HCT116 (cell line): ENCODE results near the gene ANTXRL. TPM values are rescaled to one million over a fixed set of nuclear protein-coding genes. Genes with fewer than 3 reads are reported as not detected.

Source experiments
- ATAC-seq: fragments of 200-7000 bp; cut with Tn5 transposase; 2 replicates; pipeline ENCODE4 v1.9.1; 2020; ENCODE audit warnings: mild to moderate bottlenecking, moderate library complexity
- BruUV-seq: library from RNA; stranded (reverse); fragments of 400-500 nt; replicated peaks from 2 replicates; lab custom pipeline; 2021; lab: Mats Ljungman, UMichigan
- CTCF ChIA-PET: fragments of 300-600 bp; sonication (Branson Sonifier 250); formaldehyde crosslinking; loops from one replicate; lab custom pipeline; 2021; ENCODE audit warnings: antibody characterized with exemption; lab: Charles Lee
- POLR2A ChIA-PET: fragments of 300-600, 350-600 bp; sonication (Branson Sonifier 250); formaldehyde crosslinking; loops from one replicate; lab custom pipeline; 2021; ENCODE audit warnings: antibody characterized with exemption; lab: Charles Lee
- RAD21 ChIA-PET, 2 experiments: fragments of 300-600 bp; sonication (Branson Sonifier 250); formaldehyde crosslinking; loops; one replicate each; lab custom pipeline; 2023; ENCODE audit warnings: low total read pairs in 2 of 2; ENCODE audit not compliant: uncharacterized antibody in 2 of 2, unreplicated experiment in 2 of 2, low non-redundant PET in 1 of 2; lab: Charles Lee
- DNase-seq: peaks from one replicate; pipeline ENCODE4 v3.0.0-alpha.2; 2010; ENCODE audit warnings: low read depth, low spot score
- H2AFZ ChIP-seq: fragments of 200-600 bp; shearing (Covaris generic), sonication (generic); 2 replicates; pipeline ENCODE4 v1.6.1; 2017; ENCODE audit warnings: low read depth, mixed run types, mixed read lengths, antibody characterized with exemption, low read length; ENCODE audit not compliant: poor library complexity, severe bottlenecking
- H3K27ac ChIP-seq: 2 replicates; pipeline ENCODE4 v1.5.1; 2012; ENCODE audit warnings: low read depth, low read length
- H3K27me3 ChIP-seq: fragments of 200-600 bp; sonication (generic); 2 replicates; pipeline ENCODE4 v1.6.1; 2016; ENCODE audit warnings: mixed run types, low read length, mixed read lengths; ENCODE audit not compliant: insufficient read depth
- H3K36me3 ChIP-seq, 2 experiments: fragments of 200-500 bp in 1 of 2; fragments of 200-600 bp in 1 of 2; sonication (Bioruptor generic) in 1 of 2; sonication (generic) in 1 of 2; 2 replicates each; pipeline versions ENCODE4 v1.5.1 to v1.6.1; 2014 to 2016; ENCODE audit warnings: low read length in 2 of 2, inconsistent platforms in 1 of 2, mixed read lengths in 1 of 2, mixed run types in 1 of 2; ENCODE audit not compliant: insufficient read depth in 2 of 2, control insufficient read depth in 1 of 2
- H3K4me1 ChIP-seq, 2 experiments: fragments of 200-600 bp in 1 of 2; sonication (generic) in 1 of 2; 2 replicates each; pipeline versions ENCODE4 v1.5.1 to v1.6.1; 2012 to 2017; ENCODE audit warnings: low read length in 2 of 2, inconsistent platforms in 1 of 2, mild to moderate bottlenecking in 1 of 2, mixed read lengths in 1 of 2, mixed run types in 1 of 2, moderate library complexity in 1 of 2; ENCODE audit not compliant: insufficient read depth in 2 of 2, control insufficient read depth in 1 of 2
- H3K4me2 ChIP-seq: fragments of 200-600 bp; sonication (generic); 2 replicates; pipeline ENCODE4 v1.6.1; 2017; ENCODE audit warnings: mixed run types, low read length, mixed read lengths
- H3K4me3 ChIP-seq, 2 experiments: fragments of 200-600 bp in 1 of 2; sonication (generic) in 1 of 2; replicated peaks in 1 of 2; 2 replicates each; pipeline ENCODE4 v1.5.1; 2011 to 2016; ENCODE audit warnings: low read length in 2 of 2, control low read depth in 1 of 2, low read depth in 1 of 2, mild to moderate bottlenecking in 1 of 2, mixed read lengths in 1 of 2, mixed run types in 1 of 2
- H3K79me2 ChIP-seq: fragments of 200-600 bp; sonication (generic); 2 replicates; pipeline ENCODE4 v1.6.1; 2017; ENCODE audit warnings: mild to moderate bottlenecking, mixed run types, low read length, moderate library complexity, mixed read lengths; ENCODE audit not compliant: insufficient read depth
- H3K9ac ChIP-seq: fragments of 200-600 bp; sonication (generic); 2 replicates; pipeline ENCODE4 v1.6.1; 2016; ENCODE audit warnings: low read length, mixed read lengths
- H3K9me2 ChIP-seq: fragments of 200-600 bp; sonication (generic), shearing (Covaris generic); 2 replicates; pipeline ENCODE4 v1.6.1; 2017; ENCODE audit warnings: mixed run types, mild to moderate bottlenecking, moderate library complexity; ENCODE audit not compliant: insufficient read depth
- H3K9me3 ChIP-seq, 2 experiments: fragments of 200-500 bp in 1 of 2; fragments of 200-600 bp in 1 of 2; sonication (Bioruptor generic) in 1 of 2; sonication (generic) in 1 of 2; 2 replicates each; pipeline ENCODE4 v1.6.1; 2014 to 2017; ENCODE audit warnings: low read length in 2 of 2, mixed read lengths in 2 of 2, inconsistent platforms in 1 of 2, low read depth in 1 of 2, mild to moderate bottlenecking in 1 of 2, mixed run types in 1 of 2, moderate library complexity in 1 of 2; ENCODE audit not compliant: control insufficient read depth in 1 of 2, insufficient read depth in 1 of 2
- H4K20me1 ChIP-seq: fragments of 200-600 bp; sonication (generic), shearing (Covaris generic); 2 replicates; pipeline ENCODE4 v1.6.1; 2017; ENCODE audit warnings: mixed run types, mild to moderate bottlenecking, moderate library complexity; ENCODE audit not compliant: insufficient read depth
- CBX3 ChIP-seq: IDR thresholded peaks from 2 replicates; pipeline ENCODE4 v1.6.1; 2012; ENCODE audit warnings: low read depth
- CEBPB ChIP-seq: IDR thresholded peaks from 2 replicates; pipeline ENCODE4 v1.6.1; 2012; ENCODE audit warnings: low read depth
- EGR1 ChIP-seq: IDR thresholded peaks from 2 replicates; pipeline ENCODE4 v1.6.1; 2012; ENCODE audit warnings: low read depth
- EZH2 ChIP-seq: fragments of 200-600 bp; sonication (generic); IDR thresholded peaks from 2 replicates; pipeline ENCODE4 v1.6.1; 2017; ENCODE audit warnings: antibody characterized with exemption, mixed run types
- EZH2phosphoT487 ChIP-seq: fragments of 200-600 bp; IDR thresholded peaks from 2 replicates; pipeline ENCODE4 v1.6.1; 2018; ENCODE audit warnings: antibody characterized with exemption, borderline replicate concordance
- FOSL1 ChIP-seq: IDR thresholded peaks from 2 replicates; pipeline ENCODE4 v1.6.1; 2012; ENCODE audit warnings: low read depth
- JUND ChIP-seq: IDR thresholded peaks from 2 replicates; pipeline ENCODE4 v1.6.1; 2012
- POLR2A ChIP-seq: IDR thresholded peaks from 2 replicates; pipeline ENCODE4 v1.7.0; 2011; ENCODE audit warnings: borderline replicate concordance; ENCODE audit not compliant: insufficient read depth, insufficient read length; ENCODE audit errors: extremely low read depth
- POLR2AphosphoS5 ChIP-seq: IDR thresholded peaks from 2 replicates; pipeline ENCODE4 v1.6.1; 2011; ENCODE audit warnings: mild to moderate bottlenecking, low read depth, low read length, moderate library complexity
- RAD21 ChIP-seq: IDR thresholded peaks from 2 replicates; pipeline ENCODE4 v1.6.1; 2012; ENCODE audit warnings: low read depth, mild to moderate bottlenecking
- SIN3A ChIP-seq: IDR thresholded peaks from 2 replicates; pipeline ENCODE4 v1.6.1; 2012; ENCODE audit warnings: low read depth
- SP1 ChIP-seq: IDR thresholded peaks from 2 replicates; pipeline ENCODE4 v1.6.1; 2012; ENCODE audit warnings: low read depth
- TCF7L2 ChIP-seq: IDR thresholded peaks from 2 replicates; pipeline ENCODE4 v1.7.0; 2011; ENCODE audit warnings: borderline replicate concordance, inconsistent platforms; ENCODE audit not compliant: insufficient read depth, insufficient read length; ENCODE audit errors: extremely low read depth
- YY1 ChIP-seq: IDR thresholded peaks from 2 replicates; pipeline ENCODE4 v1.6.1; 2011; ENCODE audit warnings: low read length, low read depth, moderate library complexity, mild to moderate bottlenecking; ENCODE audit not compliant: insufficient replicate concordance; ENCODE audit errors: extremely low read depth
- ZFX ChIP-seq: fragments of 450-650 bp; IDR thresholded peaks from 2 replicates; pipeline ENCODE4 v1.6.1; 2017
- ZNF274 ChIP-seq: fragments of 200-500 bp; sonication (Bioruptor generic); IDR thresholded peaks from 2 replicates; pipeline ENCODE4 v1.6.1; 2014; ENCODE audit warnings: mild to moderate bottlenecking, low read depth, low read length, inconsistent platforms
- intact Hi-C: fragments of 100-400 bp; cut with micrococcal nuclease; formaldehyde crosslinking; loops from 2 replicates; pipeline ENCODE4 v1.10.0; 2022
- total RNA-seq: library from RNA; stranded (reverse); gene quantifications from one replicate; pipeline ENCODE4 v1.2.1, GENCODE V29; 2021; ENCODE audit not compliant: unreplicated experiment
- TF ChIP-seq, protein P1 (sequence below): IDR thresholded peaks from 2 replicates; pipeline ENCODE4 v1.6.1; 2012; ENCODE audit warnings: low read depth
- TF ChIP-seq, protein P2 (sequence below): IDR thresholded peaks from 2 replicates; pipeline ENCODE4 v1.6.1; 2012
- TF ChIP-seq, protein P3 (sequence below): IDR thresholded peaks from 2 replicates; pipeline ENCODE4 v1.6.1; 2011; ENCODE audit warnings: mild to moderate bottlenecking, low read length, moderate library complexity; ENCODE audit not compliant: insufficient replicate concordance; ENCODE audit errors: extremely low read depth
- TF ChIP-seq, protein P4 (sequence below), 3 experiments: fragments of 200-600 bp in 1 of 3; sonication (generic) in 1 of 3; IDR thresholded peaks in 2 of 3; conservative IDR thresholded peaks in 1 of 3; 2 replicates each; pipeline ENCODE4 v1.5.1; 2012 to 2017; ENCODE audit warnings: low read depth in 2 of 3, low read length in 2 of 3, antibody characterized with exemption in 1 of 3, borderline replicate concordance in 1 of 3, control low read depth in 1 of 3, mild to moderate bottlenecking in 1 of 3, mixed read lengths in 1 of 3, mixed run types in 1 of 3, moderate library complexity in 1 of 3; ENCODE audit not compliant: insufficient read depth in 1 of 3

ANTXRL gene
- total RNA-seq, 1 experiment from 2014 or later: not detected

DNA sequence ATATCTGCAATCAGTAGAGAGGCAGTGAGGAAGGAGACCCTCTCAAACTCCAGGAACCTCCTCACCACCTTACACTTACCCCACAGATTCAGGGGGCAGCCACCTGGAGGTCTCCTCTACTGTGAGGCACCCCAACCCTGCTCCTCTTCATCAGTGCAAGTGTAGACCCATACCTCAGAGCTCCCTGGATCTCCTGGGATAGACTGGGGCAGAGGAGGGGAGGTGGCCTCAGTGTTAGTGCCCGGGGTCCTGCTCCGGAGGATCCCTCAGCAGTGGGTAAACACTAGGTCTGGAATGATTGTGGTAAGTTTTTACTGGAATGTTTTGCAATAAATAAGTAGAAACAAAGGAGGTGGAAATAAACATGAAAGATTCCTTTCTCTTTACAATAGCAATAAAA is 31.1 kb downstream of the ANTXRL start:
- Histone ChIP-seq H3K9me2 (no peaks in the 10 kb centered on the region), H3K36me3 (no peaks in the 10 kb centered on the region), H3K4me1 (peaks cover 0 to 11% of the 10 kb centered on the region in 2 experiments; a peak in 1 of 4 replicates), H2AFZ (no peak overlapping the region), H3K4me3 (no peak overlapping the region), H3K27me3 (no peaks in the 10 kb centered on the region), H3K9ac (no peak overlapping the region), H3K79me2 (no peaks in the 10 kb centered on the region), H3K27ac (no peak overlapping the region), H3K9me3 (no peaks in the 10 kb centered on the region), H3K4me2 (no peak overlapping the region), H4K20me1 (no peaks in the 10 kb centered on the region)
- RAD21 ChIA-PET: no interaction called here
- intact Hi-C loops: no loop called here
- POLR2A ChIA-PET: no interaction called here
- no TSS peak for BruUV-seq
- DNase-seq (no peak), ATAC-seq (no peak)
- TF ChIP-seq TCF7L2 (no peak), SP1 (no peak), CEBPB (no peak), SIN3A (no peak), FOSL1 (no peak), POLR2AphosphoS5 (no peak), RAD21 (no peak), ZFX (no peak), CBX3 (no peak), ZNF274 (no peak), YY1 (no peak), EGR1 (no peak), JUND (no peak), EZH2 (no peak), EZH2phosphoT487 (no peak), POLR2A (no peak)
- TF ChIP-seq, protein P1, sequence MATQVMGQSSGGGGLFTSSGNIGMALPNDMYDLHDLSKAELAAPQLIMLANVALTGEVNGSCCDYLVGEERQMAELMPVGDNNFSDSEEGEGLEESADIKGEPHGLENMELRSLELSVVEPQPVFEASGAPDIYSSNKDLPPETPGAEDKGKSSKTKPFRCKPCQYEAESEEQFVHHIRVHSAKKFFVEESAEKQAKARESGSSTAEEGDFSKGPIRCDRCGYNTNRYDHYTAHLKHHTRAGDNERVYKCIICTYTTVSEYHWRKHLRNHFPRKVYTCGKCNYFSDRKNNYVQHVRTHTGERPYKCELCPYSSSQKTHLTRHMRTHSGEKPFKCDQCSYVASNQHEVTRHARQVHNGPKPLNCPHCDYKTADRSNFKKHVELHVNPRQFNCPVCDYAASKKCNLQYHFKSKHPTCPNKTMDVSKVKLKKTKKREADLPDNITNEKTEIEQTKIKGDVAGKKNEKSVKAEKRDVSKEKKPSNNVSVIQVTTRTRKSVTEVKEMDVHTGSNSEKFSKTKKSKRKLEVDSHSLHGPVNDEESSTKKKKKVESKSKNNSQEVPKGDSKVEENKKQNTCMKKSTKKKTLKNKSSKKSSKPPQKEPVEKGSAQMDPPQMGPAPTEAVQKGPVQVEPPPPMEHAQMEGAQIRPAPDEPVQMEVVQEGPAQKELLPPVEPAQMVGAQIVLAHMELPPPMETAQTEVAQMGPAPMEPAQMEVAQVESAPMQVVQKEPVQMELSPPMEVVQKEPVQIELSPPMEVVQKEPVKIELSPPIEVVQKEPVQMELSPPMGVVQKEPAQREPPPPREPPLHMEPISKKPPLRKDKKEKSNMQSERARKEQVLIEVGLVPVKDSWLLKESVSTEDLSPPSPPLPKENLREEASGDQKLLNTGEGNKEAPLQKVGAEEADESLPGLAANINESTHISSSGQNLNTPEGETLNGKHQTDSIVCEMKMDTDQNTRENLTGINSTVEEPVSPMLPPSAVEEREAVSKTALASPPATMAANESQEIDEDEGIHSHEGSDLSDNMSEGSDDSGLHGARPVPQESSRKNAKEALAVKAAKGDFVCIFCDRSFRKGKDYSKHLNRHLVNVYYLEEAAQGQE: no peak
- TF ChIP-seq, protein P2, sequence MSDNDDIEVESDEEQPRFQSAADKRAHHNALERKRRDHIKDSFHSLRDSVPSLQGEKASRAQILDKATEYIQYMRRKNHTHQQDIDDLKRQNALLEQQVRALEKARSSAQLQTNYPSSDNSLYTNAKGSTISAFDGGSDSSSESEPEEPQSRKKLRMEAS: no peak
- TF ChIP-seq, protein P3, sequence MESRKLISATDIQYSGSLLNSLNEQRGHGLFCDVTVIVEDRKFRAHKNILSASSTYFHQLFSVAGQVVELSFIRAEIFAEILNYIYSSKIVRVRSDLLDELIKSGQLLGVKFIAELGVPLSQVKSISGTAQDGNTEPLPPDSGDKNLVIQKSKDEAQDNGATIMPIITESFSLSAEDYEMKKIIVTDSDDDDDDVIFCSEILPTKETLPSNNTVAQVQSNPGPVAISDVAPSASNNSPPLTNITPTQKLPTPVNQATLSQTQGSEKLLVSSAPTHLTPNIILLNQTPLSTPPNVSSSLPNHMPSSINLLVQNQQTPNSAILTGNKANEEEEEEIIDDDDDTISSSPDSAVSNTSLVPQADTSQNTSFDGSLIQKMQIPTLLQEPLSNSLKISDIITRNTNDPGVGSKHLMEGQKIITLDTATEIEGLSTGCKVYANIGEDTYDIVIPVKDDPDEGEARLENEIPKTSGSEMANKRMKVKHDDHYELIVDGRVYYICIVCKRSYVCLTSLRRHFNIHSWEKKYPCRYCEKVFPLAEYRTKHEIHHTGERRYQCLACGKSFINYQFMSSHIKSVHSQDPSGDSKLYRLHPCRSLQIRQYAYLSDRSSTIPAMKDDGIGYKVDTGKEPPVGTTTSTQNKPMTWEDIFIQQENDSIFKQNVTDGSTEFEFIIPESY: no peak
- TF ChIP-seq, protein P4, sequence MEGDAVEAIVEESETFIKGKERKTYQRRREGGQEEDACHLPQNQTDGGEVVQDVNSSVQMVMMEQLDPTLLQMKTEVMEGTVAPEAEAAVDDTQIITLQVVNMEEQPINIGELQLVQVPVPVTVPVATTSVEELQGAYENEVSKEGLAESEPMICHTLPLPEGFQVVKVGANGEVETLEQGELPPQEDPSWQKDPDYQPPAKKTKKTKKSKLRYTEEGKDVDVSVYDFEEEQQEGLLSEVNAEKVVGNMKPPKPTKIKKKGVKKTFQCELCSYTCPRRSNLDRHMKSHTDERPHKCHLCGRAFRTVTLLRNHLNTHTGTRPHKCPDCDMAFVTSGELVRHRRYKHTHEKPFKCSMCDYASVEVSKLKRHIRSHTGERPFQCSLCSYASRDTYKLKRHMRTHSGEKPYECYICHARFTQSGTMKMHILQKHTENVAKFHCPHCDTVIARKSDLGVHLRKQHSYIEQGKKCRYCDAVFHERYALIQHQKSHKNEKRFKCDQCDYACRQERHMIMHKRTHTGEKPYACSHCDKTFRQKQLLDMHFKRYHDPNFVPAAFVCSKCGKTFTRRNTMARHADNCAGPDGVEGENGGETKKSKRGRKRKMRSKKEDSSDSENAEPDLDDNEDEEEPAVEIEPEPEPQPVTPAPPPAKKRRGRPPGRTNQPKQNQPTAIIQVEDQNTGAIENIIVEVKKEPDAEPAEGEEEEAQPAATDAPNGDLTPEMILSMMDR (IDR thresholded peaks at IDR 0.05 in 2 of 3, conservative IDR thresholded peaks at IDR 0.05 in 1 of 3; ENCODE audit: borderline replicate concordance in 1 of 3, insufficient read depth in 1 of 3, low read depth in 2 of 3, low read length in 2 of 3): no peak
- CTCF ChIA-PET: no interaction called here
